NCI-H2171 treated with DMSO at 0.1 percent for 48 hours (cell line): Measurements from ENCODE around the gene INPP5J.
"Not testable (repeated sequence)": the region's sequence is repeated elsewhere in the genome, so short reads cannot be mapped to it uniquely, and the experiment has no call there.

Experiments used
- DNase-seq: peaks from one replicate; lab custom pipeline; 2025; lab: John Stamatoyannopoulos, UW

Gene INPP5J

GRCh38 chr22:31122532-31123291, at the start of gene INPP5J:
Gene INPP5J, plus strand, starts transcription at chr22:31122966. Its CDS starts 49 bp downstream, at chr22:31123015.
- DNase-seq = peak; percentile 93

- DNase-seq = not testable (repeated sequence)
Measured at GRCh38 chr22:31073125-31073524, 49.6 kb upstream of the INPP5J start.

DNA sequence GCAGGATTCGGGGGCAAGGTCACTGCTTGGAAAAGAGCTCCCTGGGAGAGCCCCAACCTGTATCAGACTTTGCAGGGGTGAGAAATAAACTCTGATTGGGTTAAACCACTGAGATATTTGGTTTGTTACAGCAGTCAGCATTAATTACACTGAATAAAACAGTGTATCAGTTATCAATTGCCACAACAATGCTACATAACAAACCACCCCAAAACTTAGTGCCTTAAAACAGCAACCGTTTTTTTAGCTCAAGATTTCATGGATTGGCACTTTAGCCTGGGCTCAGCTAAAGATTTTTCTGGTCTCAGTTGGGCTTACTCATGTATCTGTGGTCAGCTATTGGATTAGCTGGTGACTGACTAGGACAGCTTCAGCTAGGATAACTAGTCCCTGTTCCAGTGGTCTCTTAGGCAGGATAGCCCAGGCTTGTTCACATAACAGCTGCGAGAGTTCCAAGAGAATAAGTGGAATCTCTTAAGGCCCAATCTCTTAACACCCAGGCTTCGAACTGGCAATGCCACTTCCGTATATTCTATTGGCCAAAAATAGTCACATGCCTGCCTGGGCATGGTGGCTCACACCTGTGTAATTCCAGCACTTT, 49.1 kb upstream of the INPP5J start:
- DNase-seq = not testable (repeated sequence)

DNA sequence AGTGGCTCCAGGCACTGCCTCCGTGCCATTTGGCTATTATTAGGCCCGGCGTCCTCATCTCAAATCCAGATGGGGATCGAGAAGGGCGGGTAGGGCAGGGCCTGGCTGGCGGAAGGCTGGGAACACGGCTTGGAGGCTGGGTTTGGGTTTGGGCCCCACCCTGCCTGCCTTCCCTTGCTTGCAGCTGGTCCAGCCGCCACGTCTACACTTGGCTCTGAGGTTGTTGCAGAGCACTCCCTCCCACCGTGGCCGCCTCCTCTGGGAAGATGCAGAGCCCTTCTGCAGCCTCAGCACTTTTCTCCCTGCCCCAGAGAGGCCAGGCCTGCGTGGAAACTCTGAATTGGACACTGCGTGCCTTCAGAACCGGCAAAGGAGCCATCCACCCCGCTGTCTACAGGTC, 46.8 kb upstream of the INPP5J start:
- DNase-seq = no peak

GRCh38 chr22:31077681-31078080, 45.1 kb upstream of the INPP5J start:
- DNase-seq = no peak

- not testable (repeated sequence) for DNase-seq
Measured at GRCh38 chr22:31078389-31078788, 44.4 kb upstream of the INPP5J start.

DNA sequence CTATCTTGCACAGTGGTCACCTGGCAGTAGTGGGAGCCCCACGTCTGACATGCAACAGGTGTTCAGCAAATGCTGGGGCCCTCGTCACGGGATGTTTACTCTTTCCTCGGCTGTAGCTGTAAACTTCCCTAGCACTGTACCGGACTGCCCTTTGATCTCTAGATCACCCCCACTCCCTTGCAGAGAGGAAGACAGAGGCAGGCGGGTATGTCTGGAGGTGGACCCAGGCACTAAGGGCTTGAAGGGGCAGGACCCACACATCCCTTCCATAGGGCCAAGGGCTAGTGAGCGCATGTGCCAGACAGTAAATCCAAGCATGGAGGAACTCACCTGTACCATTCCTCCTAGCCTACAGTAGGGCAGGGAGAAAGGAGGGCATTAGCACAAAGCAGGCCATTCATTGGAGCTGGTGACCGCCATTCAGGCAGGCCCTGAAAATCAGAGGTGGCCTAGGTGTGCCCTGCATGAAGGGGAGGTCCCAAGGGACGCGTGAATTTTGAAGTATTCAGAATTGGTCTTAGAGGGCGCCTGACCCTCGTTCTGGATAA, 43.6 kb upstream of the INPP5J start:
- no peak for DNase-seq

- DNase-seq = no peak
Measured at GRCh38 chr22:31080164-31080847, 42.5 kb upstream of the INPP5J start.

GRCh38 chr22:31080848-31081649, 41.7 kb upstream of the INPP5J start, which contains the start of gene SMTN:
Gene SMTN, plus strand, starts transcription at chr22:31081318. Its CDS starts 1,941 bp downstream, at chr22:31083259.
- peak; percentile 90 for DNase-seq

DNA sequence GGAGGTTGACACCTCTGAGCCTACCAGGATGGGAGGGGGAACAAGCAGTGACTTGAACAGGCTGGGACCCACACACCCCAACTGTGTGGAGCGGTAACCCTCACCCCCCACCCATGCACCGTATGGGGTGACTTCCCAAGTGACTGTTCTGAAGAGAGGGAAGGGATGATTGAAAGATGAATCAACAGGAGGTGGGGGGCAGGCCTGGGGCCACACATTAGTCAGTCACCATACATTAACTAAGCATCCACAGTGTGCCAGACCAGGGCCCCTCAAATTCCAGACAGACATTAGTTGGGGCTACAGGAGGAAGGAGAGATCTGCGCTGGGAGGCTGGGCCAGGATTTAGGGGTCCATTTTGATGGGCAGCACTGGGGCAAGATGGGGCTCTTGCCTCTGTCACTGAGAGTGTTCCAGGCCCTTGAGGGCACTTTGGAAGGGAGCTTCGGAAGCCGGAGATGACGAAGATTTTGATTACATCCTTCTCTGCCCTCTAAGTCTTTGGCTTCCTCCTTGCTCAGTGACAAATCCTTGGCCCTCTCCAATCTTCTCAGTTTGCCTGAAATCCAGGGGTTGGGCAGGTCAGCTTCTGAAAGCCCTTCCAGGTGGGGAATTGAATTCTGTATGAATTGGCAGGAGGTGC, 40.7 kb upstream of the INPP5J start:
- no peak for DNase-seq

DNA sequence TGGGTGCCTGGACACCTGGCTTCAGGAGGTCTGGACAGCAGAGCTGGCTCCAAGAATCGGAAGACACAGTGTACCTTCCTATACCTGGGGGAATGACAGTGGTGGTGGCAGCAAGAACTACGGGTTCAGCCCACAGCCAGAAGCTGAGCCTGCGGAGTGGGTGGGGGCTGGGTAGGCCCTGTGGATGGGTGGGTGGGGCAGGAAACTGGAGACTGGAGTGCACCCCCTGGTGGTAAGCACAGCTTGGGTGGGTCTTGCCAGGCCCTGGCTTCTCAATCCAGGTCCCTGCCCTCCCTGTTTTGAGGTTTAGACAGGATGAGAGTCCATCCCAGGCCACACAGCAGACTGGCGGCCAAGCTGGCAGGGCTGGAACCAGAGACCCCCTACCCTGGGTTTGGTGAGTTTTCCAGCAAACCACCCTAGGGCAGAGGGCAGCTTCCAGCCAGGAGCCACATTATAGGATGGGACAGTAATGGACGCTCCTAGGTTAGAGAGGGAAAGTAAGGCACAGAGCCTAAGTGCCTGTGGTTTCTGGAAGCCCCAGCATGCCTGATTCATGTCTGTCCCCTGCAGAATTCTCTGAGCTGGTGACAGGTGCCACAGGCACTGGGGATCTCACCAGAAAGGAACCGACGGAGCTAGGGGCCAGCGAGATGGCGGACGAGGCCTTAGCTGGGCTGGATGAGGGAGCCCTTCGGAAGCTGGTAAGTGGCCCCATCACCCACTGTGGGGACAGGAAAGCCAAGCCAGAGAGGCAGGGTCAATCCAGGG, 40.0 kb upstream of the INPP5J start:
- DNase-seq = peak; percentile 8

- DNase-seq = no peak
Measured at GRCh38 chr22:31083377-31083768, 39.4 kb upstream of the INPP5J start.

- DNase-seq = no peak
Measured at GRCh38 chr22:31083923-31084810, 38.6 kb upstream of the INPP5J start.

GRCh38 chr22:31084811-31085492, 37.8 kb upstream of the INPP5J start:
- peak; percentile 76 for DNase-seq

GRCh38 chr22:31085493-31085824, 37.3 kb upstream of the INPP5J start:
- no peak for DNase-seq

GRCh38 chr22:31085928-31086327, 36.8 kb upstream of the INPP5J start:
- DNase-seq = no peak

- DNase-seq = no peak
Measured at GRCh38 chr22:31086703-31087330, 35.9 kb upstream of the INPP5J start.

DNA sequence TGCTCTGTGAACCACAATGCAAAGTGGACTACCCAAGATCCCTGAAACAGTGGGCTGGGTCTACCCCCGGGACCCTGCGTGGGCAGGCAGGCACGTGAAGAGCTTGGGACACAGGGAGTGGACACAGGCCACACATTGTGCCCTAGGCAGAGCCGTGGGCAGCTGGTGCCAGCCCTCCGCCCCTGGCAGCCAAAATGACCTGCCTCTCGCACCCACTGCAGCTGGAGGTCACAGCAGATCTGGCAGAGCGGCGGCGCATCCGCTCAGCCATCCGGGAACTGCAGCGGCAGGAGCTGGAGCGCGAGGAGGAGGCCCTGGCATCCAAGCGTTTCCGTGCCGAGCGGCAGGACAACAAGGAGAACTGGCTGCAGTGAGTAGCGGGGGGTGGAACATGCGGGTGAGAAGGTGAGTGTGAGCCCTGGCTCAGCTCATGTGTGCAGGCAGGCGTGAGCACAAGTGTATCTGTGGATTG, 35.0 kb upstream of the INPP5J start:
- DNase-seq = no peak
